BJ (cell line): Measurements from ENCODE around the gene SLC16A1. TPM values are rescaled to one million over a fixed set of nuclear protein-coding genes. Genes with fewer than 3 reads are reported as not detected.

Experiments used
- CTCF ChIA-PET: fragments of 350-600 bp; formaldehyde crosslinking; extraction: SDS; loops from one replicate; lab custom pipeline; 2021; ENCODE audit warnings: antibody characterized with exemption, inconsistent platforms; lab: Yijun Ruan, JAX
- POLR2A ChIA-PET: fragments of 300-600 bp; sonication (Branson Sonifier 250); formaldehyde crosslinking; extraction: SDS; loops from one replicate; lab custom pipeline; 2021; ENCODE audit warnings: antibody characterized with exemption; lab: Charles Lee
- DNase-seq: peaks from one replicate; pipeline ENCODE4 v3.0.0-alpha.2; 2011; ENCODE audit warnings: low read depth
- H3K27me3 ChIP-seq: 2 replicates; pipeline ENCODE4 v1.6.0; 2011; ENCODE audit warnings: low read length; ENCODE audit not compliant: control insufficient read depth, insufficient read depth
- H3K36me3 ChIP-seq: 2 replicates; pipeline ENCODE4 v1.5.1; 2011; ENCODE audit warnings: low read length; ENCODE audit not compliant: control insufficient read depth, insufficient read depth
- H3K4me3 ChIP-seq: 2 replicates; pipeline ENCODE4 v1.5.1; 2011; ENCODE audit warnings: low read depth, mild to moderate bottlenecking, control low read depth, low read length
- polyA plus RNA-seq: library from polyadenylated mRNA; depleted of rRNA; stranded (reverse); fragments of >200 nt; gene quantifications from 2 replicates; pipeline ENCODE4 v1.2.3, GENCODE V29; 2011
- TF ChIP-seq, protein P1 (sequence below): IDR thresholded peaks from 2 replicates; pipeline ENCODE4 v1.5.1; 2011; ENCODE audit warnings: low read depth, mild to moderate bottlenecking, control low read depth, inconsistent platforms, low read length, moderate library complexity; ENCODE audit not compliant: insufficient read depth

Gene SLC16A1
- polyA plus RNA-seq, 1 experiment: 57.6 TPM

DNA sequence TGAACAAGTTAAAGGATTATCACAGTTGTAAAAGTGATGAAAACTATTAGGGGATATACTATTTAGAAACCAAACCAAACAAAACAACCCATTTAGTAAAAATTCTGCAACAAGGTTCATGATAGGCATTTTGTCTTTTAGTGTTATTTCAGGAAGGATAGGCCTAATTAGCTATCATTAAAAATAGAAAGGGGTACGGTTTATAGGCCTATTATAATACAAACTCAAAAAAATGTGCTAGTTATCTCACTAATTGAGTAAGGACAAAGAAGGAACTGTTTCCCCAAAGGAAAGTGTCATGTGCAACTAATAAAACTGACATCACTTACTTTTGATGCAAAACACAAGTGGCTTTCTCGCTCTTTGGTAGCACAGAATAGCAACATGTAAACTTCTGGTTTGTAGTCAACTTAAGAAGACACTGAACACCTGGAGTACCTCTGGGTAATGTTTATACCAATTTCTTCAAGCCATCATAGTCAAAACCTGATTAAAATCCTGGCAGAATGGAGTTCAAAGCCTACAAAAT is 28.5 kb downstream of the SLC16A1 start:
- ChIA-PET POLR2A (no interaction called here), CTCF (interaction anchor here (1.4 kb wide), 1 partner anchor 51 kb away, joined by 3 read pairs; no protein-coding TSS in a partner anchor)
- no peak for DNase-seq

DNA sequence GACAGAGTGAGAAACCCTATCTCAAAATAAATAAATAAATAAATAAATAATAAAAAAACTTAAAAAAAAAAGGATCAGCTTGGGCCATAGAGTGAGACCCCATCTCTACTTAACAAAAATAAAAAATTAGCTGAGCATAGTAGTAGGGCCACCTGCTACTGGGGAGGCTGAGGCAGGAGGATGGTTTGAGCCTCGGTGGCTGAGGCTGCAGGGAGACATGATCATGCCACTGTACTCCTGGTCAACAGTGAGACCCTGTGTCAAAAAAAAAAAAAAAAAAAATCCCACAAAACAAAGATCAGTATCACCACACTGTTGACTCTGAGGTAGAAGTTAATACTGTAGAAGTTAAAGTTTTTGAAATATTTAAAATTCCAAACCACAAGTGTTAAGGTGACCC is 29.1 kb downstream of the SLC16A1 start:
- Histone ChIP-seq H3K4me3 (no peak overlapping the region), H3K27me3 (no peaks in the 10 kb centered on the region), H3K36me3 (peaks cover 6% of the 10 kb centered on the region)
- TF ChIP-seq, protein P1, sequence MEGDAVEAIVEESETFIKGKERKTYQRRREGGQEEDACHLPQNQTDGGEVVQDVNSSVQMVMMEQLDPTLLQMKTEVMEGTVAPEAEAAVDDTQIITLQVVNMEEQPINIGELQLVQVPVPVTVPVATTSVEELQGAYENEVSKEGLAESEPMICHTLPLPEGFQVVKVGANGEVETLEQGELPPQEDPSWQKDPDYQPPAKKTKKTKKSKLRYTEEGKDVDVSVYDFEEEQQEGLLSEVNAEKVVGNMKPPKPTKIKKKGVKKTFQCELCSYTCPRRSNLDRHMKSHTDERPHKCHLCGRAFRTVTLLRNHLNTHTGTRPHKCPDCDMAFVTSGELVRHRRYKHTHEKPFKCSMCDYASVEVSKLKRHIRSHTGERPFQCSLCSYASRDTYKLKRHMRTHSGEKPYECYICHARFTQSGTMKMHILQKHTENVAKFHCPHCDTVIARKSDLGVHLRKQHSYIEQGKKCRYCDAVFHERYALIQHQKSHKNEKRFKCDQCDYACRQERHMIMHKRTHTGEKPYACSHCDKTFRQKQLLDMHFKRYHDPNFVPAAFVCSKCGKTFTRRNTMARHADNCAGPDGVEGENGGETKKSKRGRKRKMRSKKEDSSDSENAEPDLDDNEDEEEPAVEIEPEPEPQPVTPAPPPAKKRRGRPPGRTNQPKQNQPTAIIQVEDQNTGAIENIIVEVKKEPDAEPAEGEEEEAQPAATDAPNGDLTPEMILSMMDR: no peak
- ChIA-PET POLR2A (no interaction called here), CTCF (no interaction called here)
- DNase-seq: no peak

More for the DNA sequence above, 28.5 kb downstream of the SLC16A1 start:
- Histone ChIP-seq H3K27me3 (no peaks in the 10 kb centered on the region), H3K4me3 (no peak overlapping the region), H3K36me3 (peaks cover 6% of the 10 kb centered on the region)
- TF ChIP-seq, protein P1: no peak

DNA sequence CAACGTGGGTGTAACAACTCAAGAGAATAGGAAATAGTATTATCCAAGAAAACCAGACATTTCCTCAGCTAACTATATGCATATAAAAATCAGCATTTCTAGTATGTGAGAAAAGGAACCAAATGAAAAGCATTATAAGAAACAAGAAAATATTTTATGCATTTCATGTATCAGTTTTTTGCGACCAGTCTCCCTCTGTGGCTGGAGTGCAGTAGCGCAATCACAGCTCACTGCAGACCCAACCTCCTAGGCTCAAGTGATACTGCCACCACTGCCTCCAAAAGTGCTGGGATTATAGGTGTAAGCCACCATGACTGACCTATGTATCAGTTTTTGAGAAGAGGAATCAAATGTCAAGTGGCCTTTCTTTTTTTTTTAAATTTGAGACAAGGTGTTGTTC is 31.0 kb downstream of the SLC16A1 start:
- CTCF ChIA-PET: no interaction called here
- POLR2A ChIA-PET: no interaction called here
- Histone ChIP-seq H3K4me3 (no peak overlapping the region), H3K36me3 (peaks cover 6% of the 10 kb centered on the region), H3K27me3 (no peaks in the 10 kb centered on the region)
- TF ChIP-seq, protein P1: peak; percentile 10; the same call in 1 of the 2 replicates
- no peak for DNase-seq

DNA sequence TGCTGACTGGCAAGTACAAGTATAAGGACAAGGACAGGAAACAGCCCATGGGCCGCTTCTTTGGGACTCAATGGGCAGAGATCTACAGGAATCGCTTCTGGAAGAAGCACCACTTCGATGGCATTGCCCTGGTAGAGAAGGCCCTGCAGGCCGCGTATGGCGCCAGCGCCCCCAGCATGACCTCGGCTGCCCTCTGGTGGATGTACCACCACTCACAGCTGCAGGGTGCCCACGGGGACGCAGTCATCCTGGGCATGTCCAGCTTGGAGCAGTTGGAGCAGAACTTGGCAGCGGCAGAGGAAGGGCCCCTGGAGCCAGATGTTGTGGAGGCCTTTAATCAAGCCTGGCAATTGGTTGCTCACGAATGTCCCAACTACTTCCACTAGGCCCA is 32.0 kb downstream of the SLC16A1 start:
- no peak for DNase-seq
- no peak overlapping the region for H3K4me3 ChIP-seq
- ChIA-PET POLR2A (no interaction called here), CTCF (no interaction called here)
- H3K36me3 ChIP-seq: peaks cover 6% of the 10 kb centered on the region
- TF ChIP-seq, protein P1: no peak
- H3K27me3 ChIP-seq: no peaks in the 10 kb centered on the region

DNA sequence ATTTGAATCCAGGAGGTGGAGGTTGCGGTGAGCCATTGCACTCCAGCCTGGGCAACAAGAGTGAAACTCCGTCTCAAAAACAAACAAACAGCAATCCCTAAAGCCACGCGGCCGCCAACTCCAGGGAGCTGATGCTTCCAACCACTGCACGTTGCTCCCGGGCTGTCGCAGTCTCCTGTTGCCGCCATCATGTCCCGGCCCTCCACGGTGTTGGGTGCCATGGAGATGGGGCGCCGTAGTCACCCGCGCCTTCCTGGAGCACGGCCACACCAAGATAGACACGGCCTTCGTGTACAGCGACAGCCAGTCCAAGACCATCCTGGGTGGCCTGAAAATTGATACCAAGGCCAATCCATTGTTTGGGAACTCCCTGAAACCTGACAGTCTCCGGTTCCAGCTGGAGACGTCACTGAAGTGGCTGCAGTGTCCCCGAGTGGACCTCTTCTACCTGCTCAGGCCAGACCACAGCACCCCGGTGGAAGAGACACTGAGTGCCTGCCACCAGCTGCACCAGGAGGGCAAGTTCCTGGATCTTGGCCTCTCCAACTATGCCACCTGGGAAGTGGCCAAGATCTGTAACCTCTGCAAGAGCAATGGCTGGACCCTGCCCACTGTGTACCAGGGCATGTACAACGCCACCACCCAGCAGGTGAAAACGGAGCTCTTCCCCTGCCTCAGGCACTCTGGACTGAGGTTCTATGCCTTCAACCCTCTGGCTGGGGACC is 32.6 kb downstream of the SLC16A1 start:
- ChIA-PET CTCF (interaction anchor here (1.4 kb wide), 1 partner anchor 149 kb away, joined by 3 read pairs; the partner anchor contains the start of gene LRIG2), POLR2A (no interaction called here)
- Histone ChIP-seq H3K4me3 (no peak overlapping the region), H3K36me3 (peaks cover 6% of the 10 kb centered on the region), H3K27me3 (no peaks in the 10 kb centered on the region)
- TF ChIP-seq, protein P1: no peak
- DNase-seq: no peak
